ENCODE measurements around the gene KAT8.

The KAT8 gene

GRCh38 chr16:31108035-31108793, 9.2 kb upstream of the KAT8 start, which contains the start of gene BCKDK:
TSS of gene BCKDK (plus strand) at chr16:31108386. CDS start at chr16:31109224, 838 bp downstream.
- DNase-seq (ENCODE audit: low spot score): peak; percentile 61

DNA sequence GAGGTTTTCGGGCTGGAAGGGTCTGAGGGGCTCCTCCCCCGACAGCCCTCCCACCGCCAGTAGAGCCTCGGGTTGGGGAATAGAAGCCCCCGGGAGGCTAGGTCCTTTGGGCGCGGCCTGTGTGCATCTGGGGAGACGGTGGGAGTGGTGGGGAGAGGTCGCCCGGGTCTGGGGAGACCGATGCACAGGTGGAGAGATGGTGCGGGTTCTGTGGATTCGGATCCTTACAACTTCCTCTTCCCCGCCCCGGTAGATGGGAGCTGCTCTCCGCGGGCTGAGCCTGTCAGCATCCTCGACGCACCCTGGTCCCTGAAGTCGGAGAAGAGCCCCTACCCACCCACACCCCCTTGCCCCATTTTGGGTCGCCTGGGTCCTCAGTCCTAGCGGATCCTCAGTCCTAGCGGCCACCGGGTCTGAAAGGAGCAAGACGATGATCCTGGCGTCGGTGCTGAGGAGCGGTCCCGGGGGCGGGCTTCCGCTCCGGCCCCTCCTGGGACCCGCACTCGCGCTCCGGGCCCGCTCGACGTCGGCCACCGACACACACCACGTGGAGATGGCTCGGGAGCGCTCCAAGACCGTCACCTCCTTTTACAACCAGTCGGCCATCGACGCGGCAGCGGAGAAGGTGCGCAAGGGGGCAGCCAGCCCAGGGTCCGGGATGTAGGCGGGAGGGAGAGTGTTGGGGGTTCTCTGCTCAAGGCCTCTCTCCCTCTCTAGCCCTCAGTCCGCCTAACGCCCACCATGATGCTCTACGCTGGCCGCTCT, 8.5 kb upstream of the KAT8 start:
- DNase-seq (ENCODE audit: low spot score): no peak

DNA sequence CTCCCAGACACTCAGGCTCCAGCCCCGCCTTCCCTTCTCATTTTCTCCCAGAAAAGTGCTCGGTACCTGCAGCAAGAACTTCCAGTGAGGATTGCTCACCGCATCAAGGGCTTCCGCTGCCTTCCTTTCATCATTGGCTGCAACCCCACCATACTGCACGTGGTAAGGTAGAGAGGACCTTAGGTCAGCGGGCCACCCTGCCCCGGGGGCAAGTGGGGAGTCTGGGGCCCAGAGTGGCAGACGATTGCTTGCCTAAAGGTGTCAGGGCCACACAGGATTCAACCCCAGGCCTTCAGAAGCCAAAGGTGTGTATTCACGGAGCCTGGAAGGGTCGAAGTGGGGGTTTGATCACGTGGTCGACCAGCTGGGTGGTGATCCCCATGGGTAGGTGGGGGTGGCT, 7.8 kb upstream of the KAT8 start:
- no peak for DNase-seq (ENCODE audit: low spot score)

DNA sequence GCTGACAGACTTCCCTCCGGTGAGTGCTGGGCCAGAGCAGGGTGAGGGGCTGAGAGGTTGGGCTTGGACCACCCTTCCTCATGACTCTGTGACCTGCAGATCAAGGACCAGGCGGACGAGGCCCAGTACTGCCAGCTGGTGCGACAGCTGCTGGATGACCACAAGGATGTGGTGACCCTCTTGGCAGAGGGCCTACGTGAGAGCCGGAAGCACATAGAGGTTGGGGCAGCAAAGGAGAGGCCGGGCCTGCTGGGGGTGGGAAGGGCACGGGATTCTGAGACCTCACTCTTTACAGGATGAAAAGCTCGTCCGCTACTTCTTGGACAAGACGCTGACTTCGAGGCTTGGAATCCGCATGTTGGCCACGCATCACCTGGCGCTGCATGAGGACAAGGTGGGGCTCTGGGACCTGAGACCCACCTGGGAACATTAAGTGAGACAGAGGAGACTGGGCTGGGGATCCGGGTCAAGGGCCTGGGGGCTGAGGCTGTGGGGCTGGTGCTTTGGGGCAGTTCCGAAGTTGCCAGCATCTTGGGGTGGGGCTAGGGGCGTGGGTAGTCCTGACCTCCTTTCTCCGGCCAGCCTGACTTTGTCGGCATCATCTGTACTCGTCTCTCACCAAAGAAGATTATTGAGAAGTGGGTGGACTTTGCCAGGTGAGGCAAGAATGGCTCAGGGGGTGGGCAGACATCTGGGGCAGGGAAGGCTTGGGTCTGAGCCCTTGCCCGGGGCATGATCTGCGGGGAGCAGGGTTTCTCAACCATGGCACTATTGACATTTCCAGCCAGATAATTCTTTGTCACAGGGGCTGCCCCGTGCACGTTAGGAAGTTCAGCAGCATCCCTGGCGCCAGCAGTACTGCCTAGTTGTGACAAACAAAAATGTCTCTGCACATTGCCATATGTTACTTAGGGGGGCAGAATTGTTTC, 7.1 kb upstream of the KAT8 start:
- DNase-seq (ENCODE audit: low spot score): no peak

GRCh38 chr16:31111881-31112466, 5.5 kb upstream of the KAT8 start:
- no peak for DNase-seq (ENCODE audit: low spot score)

DNA sequence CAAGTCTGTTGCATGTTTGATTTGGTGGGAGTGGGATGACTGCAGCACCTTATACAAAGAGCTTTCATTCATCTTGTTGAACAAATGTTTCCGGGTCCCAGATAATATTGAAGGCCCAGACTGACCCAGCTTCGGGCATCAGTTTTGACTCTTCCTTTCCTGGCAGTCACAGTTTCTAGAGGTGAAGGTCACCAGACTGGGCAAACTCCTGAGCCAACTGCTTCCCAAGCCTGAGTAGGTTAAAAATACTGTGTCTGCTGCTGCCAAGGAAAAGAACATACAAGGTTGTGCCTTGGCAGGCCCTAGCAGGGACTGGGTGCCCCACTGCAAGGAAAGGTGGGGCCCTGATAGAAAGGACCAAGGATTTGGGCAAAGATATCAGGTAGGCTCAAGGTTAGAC, 4.8 kb upstream of the KAT8 start:
- no peak for DNase-seq (ENCODE audit: low spot score)

- no peak for DNase-seq (ENCODE audit: low spot score)
Observed at GRCh38 chr16:31113121-31114120, 4.0 kb upstream of the KAT8 start.

DNA sequence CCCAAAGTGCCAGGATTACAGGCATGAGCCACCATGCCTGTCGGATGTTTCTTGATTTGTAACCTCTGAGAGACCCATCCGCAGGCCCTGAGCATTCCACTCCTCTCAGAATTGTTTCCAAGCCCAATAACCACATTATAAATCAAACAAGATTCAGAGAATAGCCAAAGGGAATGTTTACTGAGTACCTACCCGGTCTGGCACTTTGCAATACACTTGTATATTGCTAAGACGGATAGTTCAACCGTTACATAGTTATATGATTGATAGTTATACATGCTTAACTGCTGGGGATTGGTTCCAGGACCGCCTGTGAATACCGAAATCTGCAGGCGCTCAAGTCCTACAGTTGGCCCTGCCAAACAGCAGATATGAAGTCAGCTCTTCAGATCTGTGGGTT, 3.0 kb upstream of the KAT8 start:
- no peak for DNase-seq (ENCODE audit: low spot score)

DNA sequence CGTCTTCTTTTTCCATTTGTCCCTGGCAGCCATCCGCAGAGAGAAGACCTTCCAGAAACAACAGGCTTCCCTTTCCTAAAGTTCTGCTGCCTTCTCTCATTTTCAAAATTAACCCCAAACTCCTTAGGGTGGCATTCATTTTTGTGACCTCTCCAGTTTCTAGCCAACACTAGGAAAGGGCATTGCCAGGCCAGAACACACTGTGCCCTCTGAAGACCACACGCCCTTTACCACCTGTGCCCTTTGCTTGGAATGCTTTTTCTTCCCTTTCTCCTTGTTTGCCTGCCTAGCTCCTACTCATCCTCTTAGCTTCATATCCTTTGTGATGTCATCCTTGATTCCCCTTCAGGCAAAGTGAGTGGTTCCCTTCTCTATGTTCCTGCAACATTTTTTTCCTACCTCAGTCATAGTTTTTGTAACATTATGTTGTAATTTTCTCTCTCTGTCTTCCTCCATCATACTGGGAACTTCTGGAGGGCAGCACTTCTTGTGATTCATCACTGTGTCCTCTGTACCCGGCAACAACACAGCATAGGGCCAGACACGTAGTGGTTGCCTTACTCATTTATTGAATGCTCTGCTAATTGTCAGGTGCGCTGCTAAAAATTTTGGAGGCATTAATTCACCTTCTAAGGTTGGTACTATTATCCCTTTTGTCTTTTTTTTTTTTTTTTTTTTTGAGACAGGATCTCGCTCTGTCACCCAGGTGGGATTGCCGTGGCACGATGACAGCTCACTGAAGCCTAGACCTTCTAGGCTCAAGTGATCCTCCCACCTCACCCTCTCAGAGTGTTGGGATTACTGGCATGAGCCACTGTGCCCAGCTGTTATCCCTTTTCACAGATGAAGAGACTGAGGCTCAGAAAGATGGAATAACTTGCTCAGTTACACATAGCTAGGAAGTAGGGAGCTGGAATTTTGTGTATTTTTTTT, 1.0 kb downstream of the KAT8 start:
- DNase-seq (ENCODE audit: low spot score): no peak

DNA sequence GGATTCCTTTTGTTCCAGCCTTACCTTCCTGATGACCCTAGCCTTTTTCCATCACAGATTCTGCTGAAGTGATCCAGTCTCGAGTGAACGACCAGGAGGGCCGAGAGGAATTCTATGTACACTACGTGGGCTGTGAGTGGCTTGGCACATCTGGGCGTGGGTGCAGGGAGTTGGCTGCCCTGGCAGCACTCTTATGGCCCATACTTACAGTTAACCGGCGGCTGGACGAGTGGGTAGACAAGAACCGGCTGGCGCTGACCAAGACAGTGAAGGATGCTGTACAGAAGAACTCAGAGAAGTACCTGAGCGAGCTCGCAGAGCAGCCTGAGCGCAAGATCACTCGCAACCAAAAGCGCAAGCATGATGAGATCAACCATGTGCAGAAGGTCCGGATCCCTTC, 2.7 kb downstream of the KAT8 start:
- DNase-seq (ENCODE audit: low spot score): no peak

DNA sequence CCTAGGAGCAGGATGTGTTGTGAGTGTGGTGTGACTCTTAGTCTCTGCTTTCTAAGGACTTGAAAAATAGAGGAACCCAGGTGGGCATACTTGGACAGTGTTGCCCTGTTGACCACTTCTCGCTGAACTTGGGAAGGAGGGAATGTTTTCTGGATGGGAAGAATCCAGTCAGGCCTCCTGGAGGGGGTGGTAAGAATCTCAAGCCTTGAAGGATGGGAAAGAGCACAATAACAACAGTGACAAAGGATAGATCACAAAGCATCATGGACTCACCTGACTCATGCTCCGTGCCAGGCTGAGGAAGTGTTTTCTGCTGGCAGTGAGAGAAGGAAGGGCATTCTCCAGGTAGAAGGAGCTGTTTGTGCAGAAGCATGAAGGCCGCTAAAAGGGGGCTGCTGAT, 8.4 kb downstream of the KAT8 start:
- no peak for DNase-seq (ENCODE audit: low spot score)

DNA sequence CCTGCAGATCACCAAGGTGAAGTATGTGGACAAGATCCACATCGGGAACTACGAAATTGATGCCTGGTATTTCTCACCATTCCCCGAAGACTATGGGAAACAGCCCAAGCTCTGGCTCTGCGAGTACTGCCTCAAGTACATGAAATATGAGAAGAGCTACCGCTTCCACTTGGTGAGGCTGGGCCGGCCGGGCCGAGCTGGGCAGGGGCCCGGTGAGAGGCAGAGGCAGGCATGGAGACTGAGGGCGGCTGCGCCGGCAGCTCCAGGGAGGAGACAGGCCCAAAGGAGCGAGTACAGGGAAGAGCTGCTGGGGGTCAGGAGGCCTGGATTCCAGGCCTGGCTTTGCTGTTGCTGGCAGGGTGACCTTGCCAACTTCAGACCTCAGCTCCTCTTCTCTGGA, 9.7 kb downstream of the KAT8 start:
- no peak for DNase-seq (ENCODE audit: low spot score)

DNA sequence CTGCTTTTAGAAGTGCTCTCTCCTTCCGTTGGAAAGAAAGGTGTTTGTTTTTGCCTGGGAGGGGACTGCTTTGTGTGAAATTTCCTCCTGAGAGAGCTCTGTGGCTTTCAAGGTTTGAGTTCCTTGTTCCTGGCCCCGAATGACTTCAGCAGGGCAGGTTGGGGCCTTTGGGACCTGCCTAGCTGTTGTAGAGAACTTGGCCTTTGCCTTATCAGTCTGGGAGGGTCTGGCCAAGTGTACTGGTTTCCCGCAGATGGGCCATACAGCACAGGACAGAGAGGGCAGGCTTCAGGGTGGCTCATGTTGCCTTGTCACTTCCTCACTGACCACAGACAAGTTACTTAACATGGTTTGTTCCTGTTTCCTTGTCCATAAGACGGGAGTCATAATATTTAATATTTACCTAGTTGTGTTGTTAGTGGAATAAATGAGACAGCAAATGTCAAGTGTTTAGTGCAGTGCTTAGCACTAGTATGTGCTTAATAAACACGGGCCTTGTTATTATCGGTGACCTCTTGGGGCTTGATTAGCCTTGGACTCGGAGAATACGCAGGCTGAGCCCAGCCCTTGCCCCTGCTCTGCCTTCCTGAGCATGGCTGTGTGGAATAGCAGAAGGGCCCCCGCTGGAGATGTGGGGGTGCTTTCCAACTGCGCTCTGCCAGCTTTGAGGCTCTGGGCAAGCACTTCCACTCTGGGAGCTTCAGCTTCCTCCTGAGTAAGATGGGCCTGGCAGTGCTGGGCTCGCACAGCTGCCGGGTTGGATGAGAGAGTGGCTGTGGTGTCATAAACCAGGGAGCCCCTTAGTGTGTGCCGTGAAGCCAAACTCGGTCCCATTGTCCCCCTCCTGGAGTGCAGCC, 11.5 kb downstream of the KAT8 start:
- DNase-seq (ENCODE audit: low spot score): peak; percentile 12

DNA sequence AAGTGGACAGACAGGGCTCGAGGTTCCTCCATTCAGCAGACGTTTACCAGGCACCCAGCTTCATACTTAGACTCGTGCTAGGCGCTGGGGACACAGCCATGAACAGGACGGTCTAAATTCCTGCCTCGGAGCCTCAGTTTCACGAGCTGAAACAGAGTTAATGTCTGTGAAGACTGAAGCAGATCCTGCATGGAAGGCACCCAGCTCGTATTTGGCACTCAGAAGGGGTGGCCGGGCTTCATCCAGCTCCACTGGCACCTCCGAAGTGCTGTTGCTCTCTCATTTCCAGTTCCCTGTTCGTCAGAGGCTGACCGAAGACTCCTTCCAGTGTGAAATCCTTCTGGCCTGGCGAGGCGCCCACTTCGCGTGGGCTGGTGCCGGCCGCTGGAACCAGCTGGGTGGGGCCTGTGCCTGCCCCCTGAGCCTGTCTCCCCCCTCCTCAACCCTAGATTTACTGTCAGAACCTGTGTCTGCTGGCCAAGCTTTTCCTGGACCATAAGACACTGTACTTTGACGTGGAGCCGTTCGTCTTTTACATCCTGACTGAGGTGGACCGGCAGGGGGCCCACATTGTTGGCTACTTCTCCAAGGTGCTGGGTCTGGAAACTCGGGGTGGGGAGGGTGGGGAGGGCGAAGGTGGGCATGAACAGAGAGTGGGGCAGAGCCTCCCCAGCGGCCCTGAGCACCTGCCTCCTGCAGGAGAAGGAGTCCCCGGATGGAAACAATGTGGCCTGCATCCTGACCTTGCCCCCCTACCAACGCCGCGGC, 12.3 kb downstream of the KAT8 start:
- no peak for DNase-seq (ENCODE audit: low spot score)

DNA sequence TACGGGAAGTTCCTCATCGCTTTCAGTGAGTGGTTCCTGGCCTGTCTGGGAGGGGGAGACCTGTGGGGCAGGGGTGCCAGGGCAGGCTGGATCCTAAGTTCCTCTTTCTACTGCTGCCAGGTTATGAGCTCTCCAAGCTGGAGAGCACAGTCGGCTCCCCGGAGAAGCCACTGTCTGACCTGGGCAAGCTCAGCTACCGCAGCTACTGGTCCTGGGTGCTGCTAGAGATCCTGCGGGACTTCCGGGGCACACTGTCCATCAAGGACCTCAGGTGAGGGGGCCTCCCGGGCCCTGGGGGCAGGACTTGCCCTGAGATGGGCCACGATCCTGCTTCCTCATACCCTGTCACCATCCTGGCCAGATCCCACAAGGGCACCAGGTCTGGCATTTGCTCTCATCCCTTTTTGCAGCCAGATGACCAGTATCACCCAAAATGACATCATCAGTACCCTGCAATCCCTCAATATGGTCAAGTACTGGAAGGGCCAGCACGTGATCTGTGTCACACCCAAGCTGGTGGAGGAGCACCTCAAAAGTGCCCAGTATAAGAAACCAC, 12.9 kb downstream of the KAT8 start:
- no peak for DNase-seq (ENCODE audit: low spot score)

DNA sequence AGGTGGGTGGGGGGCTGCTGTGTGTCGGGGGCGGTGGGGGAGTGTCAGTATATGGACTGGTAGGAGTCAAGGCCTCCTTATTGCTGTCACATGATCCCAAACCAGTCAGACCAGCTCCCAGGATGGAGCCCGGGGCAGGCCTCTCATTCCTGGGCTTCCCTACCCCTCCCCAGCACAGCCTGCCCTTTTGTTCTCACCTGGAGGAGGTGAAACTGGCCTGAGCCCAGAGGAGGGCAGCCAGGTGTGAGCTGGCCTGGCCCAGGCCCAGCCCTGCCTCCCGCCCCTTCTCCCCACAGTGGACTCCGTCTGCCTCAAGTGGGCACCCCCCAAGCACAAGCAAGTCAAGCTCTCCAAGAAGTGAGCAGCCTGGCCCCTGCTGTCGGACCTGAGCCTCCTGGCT, 13.4 kb downstream of the KAT8 start:
- no peak for DNase-seq (ENCODE audit: low spot score)

DNA sequence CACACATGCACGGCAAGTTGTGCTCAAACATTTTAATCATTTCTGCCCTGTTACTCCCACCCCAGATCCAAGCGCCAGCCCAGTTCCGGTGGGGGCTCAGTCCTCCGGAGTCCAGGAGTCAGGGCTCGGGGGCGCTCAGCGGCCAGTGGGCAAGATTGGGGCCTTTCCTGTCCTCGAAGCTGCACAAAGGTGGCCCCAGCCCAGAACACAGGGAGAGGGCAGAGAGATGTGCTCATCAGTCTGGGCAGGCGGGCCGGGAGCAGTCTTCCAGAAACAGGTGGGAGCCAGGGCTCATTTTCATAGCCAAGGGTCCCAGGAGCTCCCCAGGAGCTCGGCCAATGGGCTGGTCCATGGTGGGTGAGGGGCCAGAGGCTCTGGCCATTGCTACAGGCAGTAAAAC, 14.0 kb downstream of the KAT8 start:
- no peak for DNase-seq (ENCODE audit: low spot score)

- DNase-seq (ENCODE audit: low spot score): no peak
Observed at GRCh38 chr16:31131841-31132271, 14.4 kb downstream of the KAT8 start.
